Gastroesophageal sphincter (tissue), 4 donors: ENCODE data around the gene HLA-DQB2. TPM values are rescaled to one million over a fixed set of nuclear protein-coding genes. Genes with fewer than 3 reads are reported as not detected.
"Not testable (repeated sequence)": the region's sequence is repeated elsewhere in the genome, so short reads cannot be mapped to it uniquely, and the experiment has no call there.

Experiments
- ATAC-seq: fragments of 150-250 bp; one replicate; pipeline ENCODE4 v1.9.1; 2016; ENCODE audit warnings: mild to moderate bottlenecking, moderate library complexity
- H3K27ac ChIP-seq, 4 donors: fragments of 200-600 bp; sonication (generic) in 3 of 4; 1 replicate in 3 of 4; 2 replicates in 1 of 4; pipeline ENCODE4 v1.5.1; 2016 to 2019
- H3K27me3 ChIP-seq: fragments of 200-600 bp; sonication (generic); one replicate; pipeline ENCODE4 v1.5.1; 2019
- H3K36me3 ChIP-seq, 2 donors: fragments of 200-600 bp; sonication (generic); one replicate each; pipeline ENCODE4 v1.5.1; 2019; ENCODE audit warnings: control low read depth in 1 of 2
- H3K4me1 ChIP-seq, 3 donors: fragments of 200-600 bp; sonication (generic); 1 replicate in 2 of 3; 2 replicates in 1 of 3; pipeline ENCODE4 v1.5.1; 2016 to 2019; ENCODE audit warnings: control low read depth in 2 of 3
- H3K4me3 ChIP-seq, 2 donors: fragments of 200-600 bp; sonication (generic); one replicate each; pipeline ENCODE4 v1.5.1; 2019; ENCODE audit warnings: mild to moderate bottlenecking in 1 of 2, moderate library complexity in 1 of 2
- H3K9me3 ChIP-seq, 3 donors: fragments of 200-600 bp; sonication (generic); one replicate each; pipeline ENCODE4 v1.5.1; 2017 to 2019; ENCODE audit warnings: control low read depth in 2 of 3
- EP300 ChIP-seq: sonication (generic); formaldehyde crosslinking; IDR thresholded peaks from one replicate; pipeline ENCODE4 v1.6.1; 2017; ENCODE audit warnings: antibody characterized with exemption, mild to moderate bottlenecking
- POLR2A ChIP-seq, 2 donors: fragments of 450-650 bp; IDR thresholded peaks; one replicate each; pipeline ENCODE4 v1.6.1; 2017; ENCODE audit warnings: antibody characterized with exemption in 2 of 2, mild to moderate bottlenecking in 2 of 2, moderate library complexity in 1 of 2
- POLR2AphosphoS5 ChIP-seq: sonication (generic); formaldehyde crosslinking; IDR thresholded peaks from one replicate; pipeline ENCODE4 v1.6.1; 2017; ENCODE audit warnings: antibody characterized with exemption
- WGBS, 2 donors: methylation state at CpG; one replicate each; pipeline ENCODE4 v1.1.5; 2018; ENCODE audit warnings: low coverage in 1 of 2; 5-methylcytosine and 5-hydroxymethylcytosine counted together
- total RNA-seq, 4 donors: library from RNA; depleted of rRNA; stranded (reverse); fragments of >200 nt; gene quantifications; one replicate each; pipeline ENCODE4 v1.1.0, GENCODE V29; 2016
- TF ChIP-seq, protein P1 (sequence below), 4 experiments: fragments of 200-600 bp in 2 of 4; fragments of 450-650 bp in 2 of 4; sonication (generic) in 1 of 4; IDR thresholded peaks; one replicate each; pipeline ENCODE4 v1.5.1; 2017 to 2019; ENCODE audit warnings: antibody characterized with exemption in 4 of 4, mild to moderate bottlenecking in 2 of 4, moderate library complexity in 2 of 4

The HLA-DQB2 gene
- total RNA-seq = 1 to 10 TPM in 1 of 4 donors, under 1 TPM in 1, not detected in 2; 0.54 to 1.1 TPM

DNA sequence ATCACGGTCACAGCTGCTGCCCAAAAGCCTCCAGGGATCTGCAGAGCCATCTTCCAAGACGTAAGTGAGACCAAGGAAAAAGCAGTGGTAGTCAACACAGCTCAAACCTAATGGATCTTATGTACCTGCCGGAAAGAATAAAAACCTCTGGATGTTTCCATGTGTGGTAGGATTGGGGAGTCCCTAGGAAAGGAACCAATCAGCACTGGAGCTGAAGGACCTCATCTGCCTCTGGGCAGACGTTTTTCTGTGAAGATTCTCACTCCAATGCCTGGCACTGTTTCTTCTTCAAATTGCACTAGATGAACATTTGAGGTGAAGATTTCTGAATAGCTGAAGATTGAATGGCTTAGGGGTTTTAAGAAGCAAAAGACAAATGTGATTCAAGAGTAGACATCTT lies at the start of gene HLA-DQB2:
Gene HLA-DQB2, minus strand, starts transcription at position 112 of the 400 bp plus-strand sequence. Its CDS starts 62 bp downstream, at position 50.
- no peaks in the 10 kb centered on the region for H3K4me1 ChIP-seq
- ATAC-seq = no peak
- peaks cover 64% of the 10 kb centered on the region for H3K27me3 ChIP-seq
- no peaks in the 10 kb centered on the region for H3K36me3 ChIP-seq
- 38 to 50% methylated on average over 2 of the region's 4 CpGs for WGBS, 2 donors
- TF ChIP-seq EP300 (no peak), POLR2A (IDR thresholded peaks at IDR 0.05) (no peak), POLR2AphosphoS5 (no peak)
- TF ChIP-seq, protein P1, sequence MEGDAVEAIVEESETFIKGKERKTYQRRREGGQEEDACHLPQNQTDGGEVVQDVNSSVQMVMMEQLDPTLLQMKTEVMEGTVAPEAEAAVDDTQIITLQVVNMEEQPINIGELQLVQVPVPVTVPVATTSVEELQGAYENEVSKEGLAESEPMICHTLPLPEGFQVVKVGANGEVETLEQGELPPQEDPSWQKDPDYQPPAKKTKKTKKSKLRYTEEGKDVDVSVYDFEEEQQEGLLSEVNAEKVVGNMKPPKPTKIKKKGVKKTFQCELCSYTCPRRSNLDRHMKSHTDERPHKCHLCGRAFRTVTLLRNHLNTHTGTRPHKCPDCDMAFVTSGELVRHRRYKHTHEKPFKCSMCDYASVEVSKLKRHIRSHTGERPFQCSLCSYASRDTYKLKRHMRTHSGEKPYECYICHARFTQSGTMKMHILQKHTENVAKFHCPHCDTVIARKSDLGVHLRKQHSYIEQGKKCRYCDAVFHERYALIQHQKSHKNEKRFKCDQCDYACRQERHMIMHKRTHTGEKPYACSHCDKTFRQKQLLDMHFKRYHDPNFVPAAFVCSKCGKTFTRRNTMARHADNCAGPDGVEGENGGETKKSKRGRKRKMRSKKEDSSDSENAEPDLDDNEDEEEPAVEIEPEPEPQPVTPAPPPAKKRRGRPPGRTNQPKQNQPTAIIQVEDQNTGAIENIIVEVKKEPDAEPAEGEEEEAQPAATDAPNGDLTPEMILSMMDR (IDR thresholded peaks at IDR 0.05) = no peak
- H3K9me3 ChIP-seq = no peaks in the 10 kb centered on the region
- no peak within 1 kb of the TSS for H3K4me3 ChIP-seq
- no peak within 1 kb of the TSS for H3K27ac ChIP-seq

DNA sequence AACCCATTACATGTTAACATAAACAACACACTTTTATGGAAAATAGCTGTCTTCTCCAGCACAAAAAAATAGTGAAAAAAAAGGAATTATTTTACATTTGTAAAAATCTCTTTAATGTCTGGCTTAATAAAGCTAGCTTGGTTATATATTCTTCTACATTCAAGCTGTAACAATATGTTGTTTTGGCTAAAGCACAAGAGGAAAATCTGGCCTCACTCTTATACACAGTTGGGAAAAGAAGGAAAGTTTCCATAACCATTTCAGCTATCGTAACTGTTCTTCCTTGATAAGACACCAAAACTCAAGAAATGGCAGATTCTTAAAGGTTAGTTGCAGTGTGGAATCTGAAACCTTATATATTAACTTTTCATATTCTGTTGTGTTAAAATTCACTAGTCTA lies 45.8 kb upstream of the HLA-DQB2 start:
- H3K9me3 ChIP-seq = no peaks in the 10 kb centered on the region
- ATAC-seq = no peak

DNA sequence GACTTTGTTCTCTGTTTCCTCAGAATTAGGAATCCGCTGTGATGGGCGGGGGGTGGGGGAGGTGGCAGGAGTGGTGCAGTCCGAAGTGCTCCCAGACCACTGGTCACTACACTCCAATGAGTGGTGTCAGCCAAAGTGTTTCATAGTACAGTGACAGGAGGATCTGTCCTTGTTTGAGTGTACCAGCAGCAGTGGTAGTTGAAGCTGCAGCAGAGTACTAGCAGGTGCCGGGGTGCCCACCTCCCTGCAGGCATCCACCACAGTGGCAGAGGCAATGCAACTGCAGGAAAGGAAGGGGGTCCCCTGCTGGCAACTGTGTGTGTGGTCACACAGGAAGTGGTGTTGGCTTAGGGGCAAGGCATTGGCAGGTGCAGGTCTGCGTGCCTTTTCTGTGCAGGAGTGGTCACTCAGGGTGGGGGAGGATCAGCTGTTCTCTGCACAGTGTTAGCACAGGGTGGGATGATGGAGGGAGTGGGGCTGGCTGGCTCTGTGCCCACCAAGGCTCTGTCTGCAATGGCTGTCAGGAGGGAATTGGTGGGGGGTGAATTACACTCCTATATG lies 43.8 kb upstream of the HLA-DQB2 start:
- 90% methylated on average over 2 of the region's 5 CpGs; no CpG with 5 or more reads in 1 of the 2 donors for whole genome bisulfite sequencing, 2 donors
- TF ChIP-seq POLR2AphosphoS5 = no peak
- TF ChIP-seq, protein P1 (IDR thresholded peaks at IDR 0.05) = no peak
- no peaks in the 10 kb centered on the region for H3K36me3 ChIP-seq

More for the DNA sequence above, 45.8 kb upstream of the HLA-DQB2 start:
- peaks cover 32% of the 10 kb centered on the region for H3K27me3 ChIP-seq
- H3K4me3 ChIP-seq = no peak overlapping the region
- no peaks in the 10 kb centered on the region for H3K4me1 ChIP-seq
- WGBS, 2 donors = 0 to 45% methylated on average over 1 of the region's 1 CpG
- no peaks in the 10 kb centered on the region for H3K36me3 ChIP-seq
- TF ChIP-seq POLR2A (IDR thresholded peaks at IDR 0.05) = no peak
- TF ChIP-seq EP300 = no peak
- no peak for TF ChIP-seq POLR2AphosphoS5
- TF ChIP-seq, protein P1 (IDR thresholded peaks at IDR 0.05) = no peak
- no peak overlapping the region for H3K27ac ChIP-seq

DNA sequence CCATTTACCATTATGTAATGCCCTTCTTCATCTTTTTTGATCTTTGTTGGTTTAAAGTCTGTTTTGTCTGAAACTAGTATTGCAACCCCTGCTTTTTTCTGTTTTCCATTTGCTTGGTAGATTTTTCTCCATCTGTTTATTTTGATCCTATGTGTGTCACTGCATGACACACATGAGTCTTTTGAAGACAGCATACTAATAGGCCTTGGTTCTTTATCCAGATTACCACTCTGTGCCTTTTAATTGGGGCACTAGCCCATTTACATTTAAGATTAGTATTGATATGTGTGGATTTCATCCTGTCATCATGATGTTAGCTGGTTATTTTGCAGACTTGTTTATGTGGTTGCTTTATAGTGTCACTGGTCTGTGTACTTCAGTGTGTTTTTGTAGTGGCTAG lies 42.1 kb upstream of the HLA-DQB2 start:
- H3K27ac ChIP-seq, H3K9me3 ChIP-seq, H3K36me3 ChIP-seq, ATAC-seq, H3K4me3 ChIP-seq, H3K4me1 ChIP-seq: not testable (repeated sequence)
- peaks cover 36% of the 10 kb centered on the region for H3K27me3 ChIP-seq

More for the DNA sequence above, 43.8 kb upstream of the HLA-DQB2 start:
- ATAC-seq = no peak
- no peaks in the 10 kb centered on the region for H3K9me3 ChIP-seq
- H3K4me1 ChIP-seq = no peaks in the 10 kb centered on the region
- peaks cover 27% of the 10 kb centered on the region for H3K27me3 ChIP-seq
- H3K27ac ChIP-seq = no peak overlapping the region
- H3K4me3 ChIP-seq = no peak overlapping the region

DNA sequence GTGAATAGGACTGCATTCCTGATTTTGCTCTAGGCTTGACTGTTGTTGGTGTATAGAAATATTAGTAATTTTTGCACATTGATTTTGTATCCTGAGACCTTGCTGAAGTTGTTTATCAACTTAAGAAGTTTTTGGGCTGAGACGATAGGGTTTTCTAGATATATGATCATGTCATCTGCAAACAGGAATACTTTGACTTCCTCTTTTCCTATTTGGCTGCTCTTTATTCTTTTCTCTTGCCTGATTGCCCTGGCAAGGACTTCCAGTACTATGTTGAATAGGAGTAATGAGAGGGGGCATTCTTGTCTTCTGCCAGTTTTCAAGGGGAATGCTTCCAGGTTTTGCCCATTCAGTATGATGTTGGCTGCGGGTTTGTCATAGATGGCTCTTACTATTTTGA lies 40.1 kb upstream of the HLA-DQB2 start:
- H3K27me3 ChIP-seq = peaks cover 53% of the 10 kb centered on the region
- H3K9me3 ChIP-seq = peaks cover 0 to 6% (median 0%) of the 10 kb centered on the region in 3 donors
- H3K4me3 ChIP-seq = no peak overlapping the region
- no peaks in the 10 kb centered on the region for H3K4me1 ChIP-seq
- no peaks in the 10 kb centered on the region for H3K36me3 ChIP-seq
- WGBS, 2 donors = 43 to 63% methylated on average over 2 of the region's 2 CpGs
- TF ChIP-seq EP300 = no peak
- TF ChIP-seq POLR2AphosphoS5 = no peak
- TF ChIP-seq POLR2A (IDR thresholded peaks at IDR 0.05) = no peak
- TF ChIP-seq, protein P1 (IDR thresholded peaks at IDR 0.05) = no peak
- no peak overlapping the region for H3K27ac ChIP-seq
- no peak for ATAC-seq
